ENCODE measurements around the gene TTC17.

DNA sequence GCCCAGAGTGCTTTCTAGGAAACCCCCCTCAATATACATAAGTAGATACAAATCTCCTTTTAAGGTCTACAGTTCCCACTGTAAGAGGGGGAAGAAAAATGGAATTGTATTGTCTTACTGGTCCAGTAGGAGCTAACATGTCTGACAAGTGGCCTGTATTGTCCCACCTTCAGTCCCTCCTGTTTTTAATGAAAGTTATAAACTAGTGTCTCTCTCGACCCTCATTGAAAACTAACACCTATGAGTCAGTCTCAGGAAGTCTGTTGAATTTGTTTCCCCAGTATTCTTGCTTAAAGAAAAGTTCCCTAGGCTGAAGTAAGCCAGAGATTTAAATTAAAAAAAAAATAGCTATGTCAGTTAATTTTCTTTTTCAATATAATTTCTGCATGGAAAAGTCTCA, 69.3 kb downstream of the TTC17 start:
- TF ChIP-seq ZBTB49 (tag by site-specific recombination; IDR thresholded peaks at IDR 0.05; ENCODE audit: low read depth) (no peak), CTCF (tag by site-specific recombination; IDR thresholded peaks at IDR 0.05) (no peak), ZNF280D (tag by site-specific recombination; IDR thresholded peaks at IDR 0.05) (no peak), ZFP3 (tag by site-specific recombination; IDR thresholded peaks at IDR 0.05; ENCODE audit: low read depth) (no peak), YY1 (tag by site-specific recombination; IDR thresholded peaks at IDR 0.05) (no peak), HIC1 (tag by site-specific recombination; IDR thresholded peaks at IDR 0.05) (no peak), PATZ1 (tag by site-specific recombination; IDR thresholded peaks at IDR 0.05) (no peak), ZNF692 (tag by site-specific recombination; IDR thresholded peaks at IDR 0.05) (no peak), GLI4 (tag by site-specific recombination; IDR thresholded peaks at IDR 0.05) (no peak), GLIS1 (tag by site-specific recombination; IDR thresholded peaks at IDR 0.05) (no peak), ZNF157 (tag by site-specific recombination; IDR thresholded peaks at IDR 0.05) (no peak), MZF1 (tag by site-specific recombination; IDR thresholded peaks at IDR 0.05; ENCODE audit: borderline replicate concordance) (no peak)
- TF ChIP-seq, protein P1, sequence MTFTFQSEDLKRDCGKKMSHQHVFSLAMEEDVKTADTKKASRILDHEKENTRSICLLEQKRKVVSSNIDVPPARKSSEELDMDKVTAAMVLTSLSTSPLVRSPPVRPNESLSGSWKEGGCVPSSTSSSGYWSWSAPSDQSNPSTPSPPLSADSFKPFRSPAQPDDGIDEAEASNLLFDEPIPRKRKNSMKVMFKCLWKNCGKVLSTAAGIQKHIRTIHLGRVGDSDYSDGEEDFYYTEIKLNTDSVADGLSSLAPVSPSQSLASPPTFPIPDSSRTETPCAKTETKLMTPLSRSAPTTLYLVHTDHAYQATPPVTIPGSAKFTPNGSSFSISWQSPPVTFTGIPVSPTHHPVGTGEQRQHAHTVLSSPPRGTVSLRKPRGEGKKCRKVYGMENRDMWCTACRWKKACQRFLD (tag by site-specific recombination; IDR thresholded peaks at IDR 0.05), result no peak
